Mammary epithelial cell (primary cell): ENCODE results near the gene FAM3A.
"Not testable (repeated sequence)": the region's sequence is repeated elsewhere in the genome, so short reads cannot be mapped to it uniquely, and the experiment has no call there.

Experiments used
- EZH2 ChIP-seq: IDR thresholded peaks from 2 replicates; pipeline ENCODE4 v1.6.1; 2012; ENCODE audit warnings: low read length, inconsistent platforms, borderline replicate concordance
- TF ChIP-seq, protein P1 (sequence below), 2 donors: IDR thresholded peaks in 1 of 2; conservative IDR thresholded peaks in 1 of 2; 2 replicates each; pipeline ENCODE4 v1.5.1; 2011 to 2012; ENCODE audit warnings: inconsistent platforms in 2 of 2, low read length in 2 of 2, mild to moderate bottlenecking in 2 of 2, control low read depth in 1 of 2, low read depth in 1 of 2; ENCODE audit not compliant: insufficient read depth in 1 of 2; ENCODE audit errors: extremely low read depth in 1 of 2

DNA sequence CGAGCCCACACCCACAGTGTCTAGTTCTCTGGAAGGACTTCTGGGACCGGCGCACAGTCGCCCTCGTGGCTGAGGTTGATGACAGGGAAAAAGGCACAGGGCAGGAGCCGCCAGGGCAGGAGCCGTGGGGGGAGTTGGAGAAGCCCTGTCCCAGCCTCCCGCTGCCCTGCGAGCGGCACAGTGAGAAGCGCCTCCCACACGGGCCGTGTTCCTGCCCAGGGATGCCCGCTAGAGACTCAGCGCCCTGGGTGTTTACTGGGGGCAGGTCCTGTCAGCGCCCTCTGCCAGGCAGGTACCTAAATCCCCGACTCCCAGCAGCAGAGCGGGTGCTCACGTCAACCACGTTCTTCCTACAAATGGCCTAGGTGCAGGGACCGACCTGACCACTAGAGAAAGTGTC, 42.9 kb upstream of the FAM3A start:
- not testable (repeated sequence) for TF ChIP-seq EZH2
- TF ChIP-seq, protein P1, sequence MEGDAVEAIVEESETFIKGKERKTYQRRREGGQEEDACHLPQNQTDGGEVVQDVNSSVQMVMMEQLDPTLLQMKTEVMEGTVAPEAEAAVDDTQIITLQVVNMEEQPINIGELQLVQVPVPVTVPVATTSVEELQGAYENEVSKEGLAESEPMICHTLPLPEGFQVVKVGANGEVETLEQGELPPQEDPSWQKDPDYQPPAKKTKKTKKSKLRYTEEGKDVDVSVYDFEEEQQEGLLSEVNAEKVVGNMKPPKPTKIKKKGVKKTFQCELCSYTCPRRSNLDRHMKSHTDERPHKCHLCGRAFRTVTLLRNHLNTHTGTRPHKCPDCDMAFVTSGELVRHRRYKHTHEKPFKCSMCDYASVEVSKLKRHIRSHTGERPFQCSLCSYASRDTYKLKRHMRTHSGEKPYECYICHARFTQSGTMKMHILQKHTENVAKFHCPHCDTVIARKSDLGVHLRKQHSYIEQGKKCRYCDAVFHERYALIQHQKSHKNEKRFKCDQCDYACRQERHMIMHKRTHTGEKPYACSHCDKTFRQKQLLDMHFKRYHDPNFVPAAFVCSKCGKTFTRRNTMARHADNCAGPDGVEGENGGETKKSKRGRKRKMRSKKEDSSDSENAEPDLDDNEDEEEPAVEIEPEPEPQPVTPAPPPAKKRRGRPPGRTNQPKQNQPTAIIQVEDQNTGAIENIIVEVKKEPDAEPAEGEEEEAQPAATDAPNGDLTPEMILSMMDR (conservative IDR thresholded peaks at IDR 0.05 in 1 of 2, IDR thresholded peaks at IDR 0.05 in 1 of 2; ENCODE audit: extremely low read depth in 1 of 2, insufficient read depth in 1 of 2, low read depth in 1 of 2, low read length in 2 of 2), result not testable (repeated sequence)
